ENCODE measurements around the gene SOX13. TPM values are rescaled to one million over a fixed set of nuclear protein-coding genes. Genes with fewer than 3 reads are reported as not detected.

Gene SOX13
- total RNA-seq, 4 donors from 2014 or later, result 10.8 to 52.0 (median 18.7) TPM

DNA sequence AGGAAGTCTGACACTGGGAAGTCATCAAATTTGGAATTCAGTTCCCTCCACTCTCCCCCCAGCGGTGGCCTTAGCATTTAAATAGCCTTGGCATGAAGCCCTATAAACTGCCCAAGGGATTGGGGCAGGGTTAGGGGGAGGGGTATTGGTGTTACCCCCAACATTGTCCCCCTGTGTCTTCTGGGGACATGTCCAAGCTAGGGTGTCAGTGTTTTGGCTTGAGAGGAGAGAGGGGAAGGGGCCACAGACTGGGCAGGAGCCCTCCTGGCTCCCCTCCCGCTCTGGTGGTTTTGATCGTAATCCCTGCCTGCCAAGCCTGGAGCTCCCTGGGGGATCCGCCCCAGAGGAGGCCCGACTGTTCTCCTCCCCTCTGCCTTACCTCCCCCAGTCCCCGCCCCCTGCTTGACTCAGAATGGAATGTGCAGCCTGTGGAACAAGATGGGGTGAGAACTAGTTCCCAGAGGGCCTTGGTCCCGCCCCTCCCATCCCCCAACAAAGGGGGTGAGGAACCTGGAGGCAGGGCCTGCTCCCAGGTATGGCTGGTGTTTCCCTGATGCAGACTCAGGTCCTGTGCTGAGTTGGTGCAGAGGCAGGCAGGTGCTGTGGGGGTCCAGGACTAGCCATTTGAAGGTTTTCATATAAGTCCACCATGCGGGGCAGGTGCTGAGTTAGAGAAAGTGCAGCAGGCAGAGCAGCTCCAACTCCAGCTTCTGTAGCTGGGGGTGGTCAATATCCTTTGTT lies 7.4 kb downstream of the SOX13 start:
- peak; percentile 67 for DNase-seq (ENCODE audit: low spot score)
- peak; percentile 80 for ATAC-seq (ENCODE audit: low FRiP score)
- TF ChIP-seq, protein P1, sequence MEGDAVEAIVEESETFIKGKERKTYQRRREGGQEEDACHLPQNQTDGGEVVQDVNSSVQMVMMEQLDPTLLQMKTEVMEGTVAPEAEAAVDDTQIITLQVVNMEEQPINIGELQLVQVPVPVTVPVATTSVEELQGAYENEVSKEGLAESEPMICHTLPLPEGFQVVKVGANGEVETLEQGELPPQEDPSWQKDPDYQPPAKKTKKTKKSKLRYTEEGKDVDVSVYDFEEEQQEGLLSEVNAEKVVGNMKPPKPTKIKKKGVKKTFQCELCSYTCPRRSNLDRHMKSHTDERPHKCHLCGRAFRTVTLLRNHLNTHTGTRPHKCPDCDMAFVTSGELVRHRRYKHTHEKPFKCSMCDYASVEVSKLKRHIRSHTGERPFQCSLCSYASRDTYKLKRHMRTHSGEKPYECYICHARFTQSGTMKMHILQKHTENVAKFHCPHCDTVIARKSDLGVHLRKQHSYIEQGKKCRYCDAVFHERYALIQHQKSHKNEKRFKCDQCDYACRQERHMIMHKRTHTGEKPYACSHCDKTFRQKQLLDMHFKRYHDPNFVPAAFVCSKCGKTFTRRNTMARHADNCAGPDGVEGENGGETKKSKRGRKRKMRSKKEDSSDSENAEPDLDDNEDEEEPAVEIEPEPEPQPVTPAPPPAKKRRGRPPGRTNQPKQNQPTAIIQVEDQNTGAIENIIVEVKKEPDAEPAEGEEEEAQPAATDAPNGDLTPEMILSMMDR (IDR thresholded peaks at IDR 0.05), result no peak

DNA sequence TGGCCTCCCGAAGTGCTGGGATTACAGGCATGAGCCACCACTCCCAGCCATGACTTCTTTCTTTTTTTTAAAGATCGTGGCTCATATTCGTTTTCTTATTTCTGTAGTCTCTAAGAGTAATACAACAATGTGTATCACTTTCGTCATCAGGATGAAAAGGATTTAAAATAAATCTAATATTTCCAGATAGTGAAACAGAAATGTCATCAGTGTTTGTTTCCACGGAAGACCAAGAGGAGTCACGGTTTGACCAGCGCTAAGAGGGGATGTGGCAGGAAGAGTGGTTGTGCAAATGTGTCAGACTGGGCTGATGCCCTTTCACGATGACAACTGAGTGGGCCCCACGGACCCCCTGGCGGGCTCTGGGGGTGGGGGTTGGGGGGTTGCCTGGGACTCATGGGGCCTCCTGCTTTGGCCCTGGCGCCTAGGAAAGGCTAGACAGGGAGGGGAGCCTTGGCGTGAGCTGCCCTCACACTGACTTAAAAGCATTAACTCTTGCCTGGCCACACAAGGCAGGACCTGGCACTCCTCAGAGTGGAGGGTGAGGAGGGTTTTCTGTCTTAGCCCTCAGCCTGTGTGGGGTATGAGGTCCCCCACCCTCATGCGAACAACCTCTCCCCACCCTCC lies 8.4 kb downstream of the SOX13 start:
- ATAC-seq (ENCODE audit: low FRiP score) (peak; percentile 26), DNase-seq (ENCODE audit: low spot score) (no peak)
- TF ChIP-seq, protein P1 (IDR thresholded peaks at IDR 0.05), result no peak

DNA sequence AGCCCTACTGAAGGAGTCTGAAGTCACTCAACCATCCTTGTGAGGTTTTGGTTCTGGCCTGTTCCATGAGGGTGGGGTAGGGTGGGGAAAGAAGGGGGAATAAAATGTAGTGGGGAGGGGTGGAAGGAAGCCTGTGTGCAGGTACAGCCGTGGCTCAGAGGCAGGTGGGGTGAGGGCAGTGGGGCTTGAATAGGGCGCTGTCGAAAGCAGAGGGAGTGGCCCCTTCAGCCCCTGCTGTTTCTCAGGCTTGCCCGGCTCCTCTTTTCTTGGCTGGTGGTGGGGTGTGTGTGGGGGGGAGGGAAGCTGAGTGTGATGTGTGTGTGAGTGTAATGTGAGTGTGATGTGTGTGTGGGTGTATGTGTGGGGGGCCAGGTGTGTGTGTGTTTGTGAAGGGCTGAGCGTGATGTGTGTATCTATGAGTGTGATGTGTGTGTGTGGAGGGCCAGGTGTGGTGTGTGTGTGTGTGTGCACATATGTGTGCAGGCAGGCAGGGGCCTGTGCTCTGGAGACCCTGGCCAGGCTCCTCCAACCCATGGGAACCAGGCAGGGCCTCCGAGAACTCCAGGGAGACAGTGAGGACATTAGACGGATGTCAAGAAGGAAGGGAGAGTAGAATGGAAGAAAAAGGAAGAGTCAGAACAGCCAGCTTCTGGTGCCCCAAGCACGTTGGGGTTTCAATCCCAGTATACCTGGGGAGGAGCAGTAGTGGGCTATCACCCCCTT lies 9.0 kb downstream of the SOX13 start:
- no peak for ATAC-seq (ENCODE audit: low FRiP score)
- no peak for DNase-seq (ENCODE audit: low spot score)
- TF ChIP-seq, protein P1 (IDR thresholded peaks at IDR 0.05), result no peak

DNA sequence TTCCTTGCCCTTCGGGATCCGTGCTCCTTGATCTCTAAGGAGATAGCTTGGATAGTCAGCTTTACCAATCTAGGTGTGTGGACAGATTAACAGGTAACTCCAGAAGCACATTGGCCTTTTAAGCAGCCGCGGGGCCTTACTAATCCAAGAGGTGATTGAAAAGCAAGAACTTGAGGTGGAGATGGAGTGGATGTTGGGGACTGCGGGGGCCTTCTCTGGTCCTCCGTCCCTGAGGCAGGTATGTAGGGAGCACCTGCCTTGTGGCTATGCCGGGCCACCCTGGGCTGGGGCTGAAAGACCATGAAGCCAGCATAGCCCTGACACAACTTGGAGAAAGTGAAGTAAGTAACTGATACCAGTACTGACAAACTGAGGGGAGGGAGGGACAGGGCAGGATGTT lies 10.6 kb downstream of the SOX13 start:
- TF ChIP-seq, protein P1 (IDR thresholded peaks at IDR 0.05), result no peak
- no peak for ATAC-seq (ENCODE audit: low FRiP score)
- no peak for DNase-seq (ENCODE audit: low spot score)

DNA sequence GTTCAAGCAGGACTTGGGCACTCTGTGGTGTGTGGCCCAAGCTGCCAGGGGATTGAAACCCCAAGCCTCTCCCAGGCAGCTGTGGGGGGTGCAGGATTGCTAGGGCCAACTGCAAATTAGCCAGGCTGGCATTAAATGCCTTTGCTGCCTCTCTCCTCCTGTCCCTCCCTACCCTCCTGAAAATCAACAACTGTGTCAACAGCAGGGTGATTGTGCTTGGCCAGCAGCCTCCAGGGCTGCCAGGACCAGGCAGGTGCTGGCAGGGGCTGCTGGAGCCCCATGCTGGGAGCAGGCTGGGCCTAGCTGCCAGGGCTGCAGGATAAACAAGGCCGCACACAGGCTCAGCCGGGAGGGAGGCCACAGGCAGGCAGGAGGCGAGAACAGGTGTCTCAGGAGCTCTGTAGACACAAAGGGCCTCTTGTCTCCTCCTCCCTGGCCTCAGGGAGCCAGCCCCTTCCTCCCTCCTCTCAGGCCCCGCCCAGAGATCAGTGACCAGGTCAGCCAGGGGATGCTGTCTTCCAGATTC lies 11.4 kb downstream of the SOX13 start:
- no peak for DNase-seq (ENCODE audit: low spot score)
- ATAC-seq (ENCODE audit: low FRiP score), result no peak
- TF ChIP-seq, protein P1 (IDR thresholded peaks at IDR 0.05), result no peak

DNA sequence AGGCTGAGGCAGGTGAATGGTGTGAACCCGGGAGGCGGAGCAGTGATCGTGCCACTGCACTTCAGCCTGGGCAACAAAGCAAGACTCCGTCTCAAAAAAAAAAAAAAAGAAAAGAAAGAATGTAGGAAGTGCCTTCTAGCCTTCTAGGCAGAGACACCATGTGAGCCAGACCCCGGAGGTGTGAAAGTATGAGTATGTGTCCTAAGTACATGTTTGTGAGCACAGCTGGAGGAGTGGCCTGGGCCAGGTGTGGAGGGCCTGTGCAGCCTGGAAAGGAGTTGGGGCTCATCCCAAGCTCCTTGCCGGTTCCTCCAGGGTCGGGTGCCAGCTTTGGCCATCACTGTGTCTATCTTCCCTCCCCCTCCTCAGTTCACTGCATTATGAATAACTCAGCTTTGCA lies 13.0 kb downstream of the SOX13 start:
- DNase-seq (ENCODE audit: low spot score), result no peak
- TF ChIP-seq, protein P1 (IDR thresholded peaks at IDR 0.05), result no peak
- ATAC-seq (ENCODE audit: low FRiP score), result no peak
